22Rv1 (cell line): Measurements from ENCODE around the gene TRIP12.
"Not testable (repeated sequence)": the region's sequence is repeated elsewhere in the genome, so short reads cannot be mapped to it uniquely, and the experiment has no call there.

Experiments used
- H3K27ac ChIP-seq: fragments of 450-650 bp; 2 replicates; pipeline ENCODE4 v1.5.1; 2017
- ZFX ChIP-seq: fragments of 450-650 bp; IDR thresholded peaks from 2 replicates; pipeline ENCODE4 v1.6.1; 2017; ENCODE audit warnings: antibody characterized with exemption, borderline replicate concordance
- TF ChIP-seq, protein P1 (sequence below): fragments of 450-650 bp; IDR thresholded peaks from 2 replicates; pipeline ENCODE4 v1.5.1; 2017; ENCODE audit warnings: mild to moderate bottlenecking

The TRIP12 gene

DNA sequence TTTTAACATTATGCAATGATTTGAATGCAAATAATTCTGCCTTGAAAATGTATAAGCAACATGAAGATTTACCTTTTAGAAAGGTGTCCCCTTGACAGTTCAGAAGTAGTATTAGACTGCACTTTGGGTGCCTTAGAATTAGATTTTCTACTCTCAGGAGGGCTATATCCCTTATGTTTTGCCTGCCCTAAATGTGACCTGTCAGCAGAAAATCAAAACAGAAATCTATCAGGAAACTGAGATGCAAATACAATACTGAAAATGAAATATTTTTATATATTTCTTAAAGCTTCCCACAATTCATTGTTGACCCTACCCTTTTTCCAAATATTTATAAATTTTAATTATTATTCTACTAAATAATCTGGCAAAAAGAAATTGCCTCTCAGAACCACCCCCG, 61.5 kb downstream of the TRIP12 start:
- H3K27ac ChIP-seq, result no peak overlapping the region
- TF ChIP-seq ZFX, result no peak
- TF ChIP-seq, protein P1, sequence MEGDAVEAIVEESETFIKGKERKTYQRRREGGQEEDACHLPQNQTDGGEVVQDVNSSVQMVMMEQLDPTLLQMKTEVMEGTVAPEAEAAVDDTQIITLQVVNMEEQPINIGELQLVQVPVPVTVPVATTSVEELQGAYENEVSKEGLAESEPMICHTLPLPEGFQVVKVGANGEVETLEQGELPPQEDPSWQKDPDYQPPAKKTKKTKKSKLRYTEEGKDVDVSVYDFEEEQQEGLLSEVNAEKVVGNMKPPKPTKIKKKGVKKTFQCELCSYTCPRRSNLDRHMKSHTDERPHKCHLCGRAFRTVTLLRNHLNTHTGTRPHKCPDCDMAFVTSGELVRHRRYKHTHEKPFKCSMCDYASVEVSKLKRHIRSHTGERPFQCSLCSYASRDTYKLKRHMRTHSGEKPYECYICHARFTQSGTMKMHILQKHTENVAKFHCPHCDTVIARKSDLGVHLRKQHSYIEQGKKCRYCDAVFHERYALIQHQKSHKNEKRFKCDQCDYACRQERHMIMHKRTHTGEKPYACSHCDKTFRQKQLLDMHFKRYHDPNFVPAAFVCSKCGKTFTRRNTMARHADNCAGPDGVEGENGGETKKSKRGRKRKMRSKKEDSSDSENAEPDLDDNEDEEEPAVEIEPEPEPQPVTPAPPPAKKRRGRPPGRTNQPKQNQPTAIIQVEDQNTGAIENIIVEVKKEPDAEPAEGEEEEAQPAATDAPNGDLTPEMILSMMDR, result no peak

DNA sequence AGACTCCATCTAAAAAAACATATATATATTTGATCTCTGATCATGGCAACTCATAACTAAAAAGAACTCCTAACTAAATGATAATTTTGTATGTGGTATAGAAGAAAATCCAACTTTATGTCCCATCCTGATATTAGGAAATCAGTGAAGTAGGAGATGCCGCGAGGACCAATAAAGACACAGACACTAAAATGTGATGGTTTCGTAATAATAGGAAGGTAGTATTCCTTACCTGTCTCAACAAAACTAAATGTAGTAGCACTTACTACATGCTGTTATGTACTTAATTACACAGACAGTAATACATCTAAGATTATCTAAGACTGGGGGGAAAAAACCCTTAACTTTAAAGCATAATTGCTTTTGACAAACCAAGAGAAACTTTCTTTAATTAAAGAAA, 63.5 kb downstream of the TRIP12 start:
- TF ChIP-seq, protein P1, result no peak
- no peak for TF ChIP-seq ZFX

DNA sequence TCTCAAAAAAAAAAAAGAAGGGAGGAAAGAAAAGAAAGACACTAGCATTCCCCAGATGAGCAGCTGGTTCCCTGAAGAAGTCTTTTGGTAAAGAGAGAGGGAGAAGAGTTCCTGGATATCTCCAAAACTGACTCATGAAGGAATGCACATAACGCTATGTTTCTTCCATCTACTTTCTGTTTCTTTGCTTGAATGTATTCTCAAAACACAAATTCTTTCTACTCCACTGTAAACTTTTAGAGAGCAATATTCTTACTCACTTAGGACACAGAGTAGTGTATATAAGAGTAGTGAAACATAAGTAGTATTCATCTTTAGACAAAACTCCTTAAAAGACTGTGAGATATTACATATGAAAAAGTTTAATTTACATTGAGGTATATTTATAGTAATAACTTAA, 64.2 kb downstream of the TRIP12 start:
- TF ChIP-seq, protein P1, result no peak
- TF ChIP-seq ZFX, result no peak
- no peak overlapping the region for H3K27ac ChIP-seq

More for the DNA sequence above, 63.5 kb downstream of the TRIP12 start:
- H3K27ac ChIP-seq, result no peak overlapping the region

DNA sequence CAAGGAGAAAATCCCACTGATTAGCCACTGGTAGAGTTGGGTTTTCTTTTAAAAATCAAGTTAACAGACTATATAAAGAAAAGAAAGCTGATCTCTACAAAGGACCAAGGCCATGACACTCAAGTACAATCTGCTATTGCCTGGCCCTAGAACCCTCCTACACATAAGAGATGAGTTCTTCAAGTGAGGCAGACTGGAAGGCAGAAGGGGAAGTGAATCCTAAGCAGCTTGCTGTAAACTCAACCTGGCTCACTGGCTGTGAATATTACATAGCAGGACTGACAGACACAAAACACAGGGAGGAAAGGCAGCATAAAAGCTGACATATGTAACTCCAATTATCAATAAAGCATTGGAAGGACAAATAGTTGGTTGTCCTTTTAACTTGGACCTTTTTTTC, 65.4 kb downstream of the TRIP12 start:
- no peak overlapping the region for H3K27ac ChIP-seq
- TF ChIP-seq, protein P1, result no peak
- no peak for TF ChIP-seq ZFX

DNA sequence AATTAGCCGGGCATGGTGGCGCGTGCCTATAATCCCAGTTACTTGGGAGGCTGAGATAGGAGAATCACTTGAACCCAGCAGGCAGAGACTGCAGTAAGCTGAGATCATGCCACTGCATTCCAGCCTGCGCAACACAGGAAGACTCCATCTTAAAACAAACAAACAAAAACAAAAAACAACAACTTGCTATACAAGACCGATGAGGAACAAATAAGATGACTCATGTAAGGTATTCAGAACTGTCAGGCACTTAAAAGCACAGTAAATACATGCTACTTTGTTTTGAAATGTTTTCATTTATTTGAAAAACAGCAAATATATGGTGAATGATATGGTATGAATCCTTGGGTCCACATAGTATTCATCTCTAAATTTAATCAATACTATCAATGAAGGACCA, 66.7 kb downstream of the TRIP12 start:
- TF ChIP-seq, protein P1, result no peak
- no peak for TF ChIP-seq ZFX
- H3K27ac ChIP-seq, result no peak overlapping the region

DNA sequence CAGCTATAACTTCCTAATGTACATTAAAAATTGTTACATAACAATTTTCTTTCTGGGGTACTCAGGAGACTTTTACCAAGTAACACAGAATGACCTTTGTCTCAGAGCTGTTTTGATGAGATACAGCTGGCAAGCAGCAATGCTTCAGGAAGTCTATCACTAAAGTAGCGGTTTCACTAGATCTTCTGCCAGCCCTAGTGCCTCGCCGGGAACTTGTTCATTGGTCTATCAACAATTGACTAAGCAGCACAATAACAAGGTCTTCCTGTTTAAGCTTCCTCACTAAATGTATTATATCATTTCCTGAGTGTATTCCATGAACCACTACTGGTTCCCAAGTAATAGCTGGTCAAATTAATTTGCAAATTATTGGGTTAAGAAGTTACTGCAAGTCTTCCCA, 69.2 kb downstream of the TRIP12 start:
- no peak for TF ChIP-seq ZFX
- TF ChIP-seq, protein P1, result no peak
- no peak overlapping the region for H3K27ac ChIP-seq

DNA sequence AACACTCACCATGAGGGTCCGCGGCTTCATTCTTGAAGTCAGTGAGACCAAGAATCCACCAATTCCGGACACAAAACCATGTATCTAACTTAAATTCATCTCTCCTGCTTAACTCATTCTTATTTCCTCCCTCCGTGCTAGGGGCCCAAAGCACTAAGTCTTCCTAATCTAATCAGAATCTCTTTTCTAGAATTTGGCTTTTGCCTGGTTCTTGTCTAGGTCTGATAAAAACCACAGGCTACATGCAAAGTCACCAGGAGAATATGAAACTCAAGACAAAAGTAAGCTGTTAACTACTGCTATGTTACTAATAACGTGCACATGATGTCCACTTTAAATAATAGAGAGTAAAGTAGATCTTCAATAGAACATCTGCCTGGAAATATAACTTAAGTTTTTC, 69.9 kb downstream of the TRIP12 start:
- TF ChIP-seq ZFX, result no peak
- TF ChIP-seq, protein P1, result no peak
- H3K27ac ChIP-seq, result no peak overlapping the region

DNA sequence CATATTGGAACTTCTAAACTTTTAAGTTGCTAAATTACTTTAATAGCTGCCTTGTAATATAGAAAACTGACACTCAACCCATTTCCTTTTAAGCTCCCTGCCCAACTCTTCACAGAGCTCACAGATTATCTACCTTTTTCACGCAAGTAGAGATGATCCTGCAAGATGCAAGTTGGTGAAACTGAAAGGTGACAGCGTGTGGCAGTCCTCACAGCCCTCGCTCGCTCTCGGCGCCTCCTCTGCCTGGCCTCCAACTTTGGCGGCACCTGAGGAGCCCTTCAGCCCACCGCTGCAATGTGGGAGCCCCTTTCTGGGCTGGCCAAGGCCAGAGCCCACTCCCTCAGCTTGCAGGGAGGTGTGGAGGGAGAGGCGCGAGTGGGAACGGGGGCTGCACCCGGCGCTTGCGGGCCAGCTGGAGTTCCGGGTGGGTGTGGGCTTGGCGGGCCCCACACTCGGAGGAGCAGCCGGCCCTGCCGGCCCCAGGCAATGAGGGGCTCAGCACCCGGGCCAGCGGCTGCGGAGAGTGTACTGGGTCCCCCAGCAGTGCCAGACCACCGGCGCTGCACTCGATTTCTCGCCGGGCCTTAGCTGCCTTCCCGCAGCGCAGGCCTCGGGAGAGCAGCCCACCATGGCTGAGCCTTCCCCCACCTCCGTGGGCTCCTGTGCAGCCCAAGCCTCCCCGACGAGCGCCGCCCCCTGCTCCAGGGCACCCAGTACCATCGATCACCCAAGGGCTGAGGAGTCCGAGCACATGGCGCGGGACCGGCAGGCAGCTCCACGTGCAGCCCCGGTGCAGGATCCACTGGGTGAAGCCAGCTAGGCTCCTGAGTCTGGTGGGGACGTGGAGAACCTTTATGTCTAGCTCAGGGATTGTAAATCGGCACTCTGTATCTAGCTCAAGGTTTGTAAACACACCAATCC, 71.2 kb downstream of the TRIP12 start:
- not testable (repeated sequence) for H3K27ac ChIP-seq
